ACC112 (cell line): ENCODE data around the gene C9orf85.
"Not testable (repeated sequence)": the region's sequence is repeated elsewhere in the genome, so short reads cannot be mapped to it uniquely, and the experiment has no call there.

Experiments used
- H2AFZ ChIP-seq: fragments of 200-600 bp; sonication (generic); one replicate; pipeline ENCODE4 v1.6.0; 2017; ENCODE audit warnings: antibody characterized with exemption, low read length; ENCODE audit not compliant: unreplicated experiment
- H3K27ac ChIP-seq: fragments of 200-600 bp; sonication (generic); 2 replicates; pipeline ENCODE4 v1.5.1; 2014; ENCODE audit warnings: low read depth, mild to moderate bottlenecking, antibody characterized with exemption, low read length, moderate library complexity
- H3K27me3 ChIP-seq: fragments of 200-600 bp; sonication (generic); 2 replicates; pipeline ENCODE4 v1.6.1; 2014; ENCODE audit warnings: mild to moderate bottlenecking, antibody characterized with exemption, low read length, moderate library complexity, mixed read lengths; ENCODE audit not compliant: insufficient read depth
- H3K36me3 ChIP-seq: fragments of 200-600 bp; sonication (generic); 2 replicates; pipeline ENCODE4 v1.6.1; 2016; ENCODE audit warnings: mild to moderate bottlenecking, antibody characterized with exemption, low read length, moderate library complexity, mixed read lengths; ENCODE audit not compliant: insufficient read depth
- H3K4me1 ChIP-seq: fragments of 200-600 bp; sonication (generic); one replicate; pipeline ENCODE4 v1.6.1; 2016; ENCODE audit warnings: low read length, mixed read lengths; ENCODE audit not compliant: insufficient read depth, unreplicated experiment, control insufficient read depth
- H3K4me3 ChIP-seq: fragments of 200-600 bp; sonication (generic); 2 replicates; pipeline ENCODE4 v1.5.1; 2014; ENCODE audit warnings: mild to moderate bottlenecking, low read depth, low read length
- H3K79me2 ChIP-seq: fragments of 200-600 bp; sonication (generic); one replicate; pipeline ENCODE4 v1.6.0; 2016; ENCODE audit warnings: low read length; ENCODE audit not compliant: control insufficient read depth, unreplicated experiment, insufficient read depth

The C9orf85 gene

GRCh38 chr9:72006501-72006900 lies 95.1 kb downstream of the C9orf85 start:
- H3K36me3 ChIP-seq, result no peaks in the 10 kb centered on the region

DNA sequence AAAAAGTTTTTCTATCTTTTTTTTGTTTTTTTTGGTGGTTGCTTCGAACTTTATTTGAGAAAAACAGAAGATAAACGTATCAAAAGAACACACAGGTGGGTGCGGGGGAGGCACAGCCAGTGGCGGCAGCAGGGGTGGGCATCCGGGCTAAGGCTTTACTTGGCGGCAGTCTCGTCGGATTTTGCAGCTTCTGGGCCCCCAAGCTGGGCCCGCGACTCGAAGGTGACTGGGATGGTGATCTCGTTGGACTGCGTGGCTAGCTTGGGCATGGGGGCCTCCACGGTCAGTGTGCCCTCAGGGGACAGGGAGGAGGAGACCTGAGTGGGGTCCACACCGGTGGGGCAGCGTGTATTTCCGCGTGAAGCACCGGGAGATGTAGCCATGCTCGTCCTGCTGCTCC lies 96.3 kb downstream of the C9orf85 start:
- not testable (repeated sequence) for H3K36me3 ChIP-seq, H3K4me1 ChIP-seq, H3K27ac ChIP-seq, H2AFZ ChIP-seq, H3K4me3 ChIP-seq, H3K79me2 ChIP-seq, H3K27me3 ChIP-seq

More at GRCh38 chr9:72006501-72006900, 95.1 kb downstream of the C9orf85 start:
- Histone ChIP-seq H3K4me3 (no peak overlapping the region), H3K27ac (no peak overlapping the region), H2AFZ (no peak overlapping the region), H3K27me3 (no peaks in the 10 kb centered on the region), H3K79me2 (no peaks in the 10 kb centered on the region), H3K4me1 (no peaks in the 10 kb centered on the region)

DNA sequence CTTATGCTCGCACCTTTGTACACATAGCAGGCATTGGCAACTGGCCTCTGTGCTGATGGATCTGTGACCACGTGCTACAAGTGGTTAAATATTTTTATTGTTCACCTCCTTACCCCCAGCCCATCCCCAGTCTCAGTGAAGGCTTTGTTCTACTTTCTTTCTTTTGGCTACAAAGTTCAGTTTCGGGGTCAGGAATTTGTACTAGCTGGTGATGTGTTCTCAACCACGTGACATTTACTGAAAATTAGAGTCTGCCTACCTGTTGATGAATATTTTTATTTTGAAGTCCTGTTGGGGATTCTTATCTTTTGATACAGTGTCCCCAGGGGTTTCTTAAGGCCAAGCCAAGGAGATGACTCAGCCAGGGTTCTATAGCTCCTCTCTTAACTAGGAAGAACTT lies 101.2 kb downstream of the C9orf85 start:
- Histone ChIP-seq H3K4me1 (peaks cover 12% of the 10 kb centered on the region), H3K27me3 (no peaks in the 10 kb centered on the region), H3K36me3 (no peaks in the 10 kb centered on the region), H3K4me3 (no peak overlapping the region), H3K79me2 (no peaks in the 10 kb centered on the region), H2AFZ (no peak overlapping the region), H3K27ac (no peak overlapping the region)

DNA sequence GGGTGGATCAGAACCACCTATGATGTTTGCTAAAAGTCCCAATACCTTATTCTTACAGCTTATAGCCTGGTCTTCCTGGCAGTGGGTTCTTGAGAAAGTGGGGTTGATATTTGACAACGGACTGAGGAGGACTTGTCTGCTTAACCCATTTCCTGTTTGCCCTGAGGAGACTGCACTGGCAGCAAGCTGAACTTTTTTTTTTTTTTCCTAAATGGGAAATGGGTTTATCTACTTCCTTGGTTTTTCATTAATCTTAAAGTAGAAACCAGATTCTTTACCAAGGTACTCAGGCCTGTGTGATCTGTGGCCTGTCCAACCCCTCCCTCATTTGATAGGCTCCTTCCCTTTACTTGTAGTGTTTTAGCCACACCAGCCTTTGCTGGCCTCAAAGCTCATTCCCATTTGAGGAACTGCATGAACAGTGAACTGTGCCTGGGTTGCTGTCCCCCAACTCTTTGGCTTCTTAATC lies 101.9 kb downstream of the C9orf85 start:
- peaks cover 12% of the 10 kb centered on the region for H3K4me1 ChIP-seq
- no peaks in the 10 kb centered on the region for H3K27me3 ChIP-seq
- no peak overlapping the region for H2AFZ ChIP-seq
- no peak overlapping the region for H3K4me3 ChIP-seq
- H3K27ac ChIP-seq, result no peak overlapping the region
- no peaks in the 10 kb centered on the region for H3K79me2 ChIP-seq
- no peaks in the 10 kb centered on the region for H3K36me3 ChIP-seq

DNA sequence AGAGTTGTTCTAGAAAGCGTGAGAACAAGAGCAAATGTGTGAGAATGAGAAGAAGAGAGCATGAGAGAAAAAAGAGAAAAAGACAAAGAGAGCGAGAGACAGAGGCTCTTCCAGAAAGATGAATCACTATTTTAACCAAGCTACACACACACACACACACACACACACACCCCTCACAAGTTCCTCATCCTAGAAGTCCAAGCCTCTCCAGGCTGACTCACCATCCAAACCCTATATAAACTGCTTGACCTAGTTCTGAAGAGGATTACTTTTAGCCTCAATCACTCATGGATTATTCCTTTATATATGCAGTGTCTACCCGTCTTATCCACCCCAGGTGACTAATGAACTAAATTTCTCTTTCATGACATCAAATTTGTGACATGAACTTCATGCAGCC lies 111.4 kb downstream of the C9orf85 start:
- H3K4me3 ChIP-seq, result no peak overlapping the region
- no peaks in the 10 kb centered on the region for H3K27me3 ChIP-seq
- no peaks in the 10 kb centered on the region for H3K36me3 ChIP-seq
- no peaks in the 10 kb centered on the region for H3K79me2 ChIP-seq
- peaks cover 15% of the 10 kb centered on the region for H3K4me1 ChIP-seq
- H2AFZ ChIP-seq, result no peak overlapping the region
- H3K27ac ChIP-seq, result no peak overlapping the region
